Measurements from ENCODE around the gene PTGIS. TPM values are rescaled to one million over a fixed set of nuclear protein-coding genes. Genes with fewer than 3 reads are reported as not detected.

Gene PTGIS
- total and polyA plus RNA-seq, 2 donors (not counting 1 experiment from before 2014, with no cell fraction given), result not detected

- H3K27ac Mint-ChIP-seq, result no peak overlapping the region
- ATAC-seq (ENCODE audit: low read depth) (peak; percentile 66), DNase-seq (peak; percentile 68)
- Histone ChIP-seq H3K79me2 (ENCODE audit: control insufficient read depth, insufficient read depth, low read length) (no peaks in the 10 kb centered on the region), H3K4me1 (ENCODE audit: control insufficient read depth in 2 of 2, insufficient read depth in 2 of 2, low read length in 2 of 2) (peaks cover 0 to 3% of the 10 kb centered on the region in 2 donors), H3K9me3 (ENCODE audit: control extremely low read depth in 1 of 3, control insufficient read depth in 2 of 3, insufficient read depth in 1 of 3, low read length in 2 of 3) (peaks cover 0 to 7% (median 0%) of the 10 kb centered on the region in 3 donors), H2AFZ (ENCODE audit: insufficient read depth, low read depth, low read length, poor library complexity, severe bottlenecking) (no peak overlapping the region), H4K20me1 (ENCODE audit: control insufficient read depth, insufficient read depth, low read length, poor library complexity, severe bottlenecking) (no peaks in the 10 kb centered on the region), H3K36me3 (replicated peaks in 1 of 2; ENCODE audit: control extremely low read depth in 1 of 2, control insufficient read depth in 1 of 2, extremely low read depth in 1 of 2, insufficient read depth in 2 of 2, low read length in 1 of 2) (no peaks in the 10 kb centered on the region), H3K4me2 (replicated peaks; ENCODE audit: low read depth, low read length, poor library complexity, severe bottlenecking) (no peak overlapping the region), H3K4me3 (ENCODE audit: control extremely low read depth in 1 of 5, extremely low read depth in 1 of 5, insufficient read depth in 1 of 5, low read depth in 2 of 5, low read length in 4 of 5) (no peak overlapping the region), H3K9ac (ENCODE audit: low read length) (no peak overlapping the region), H3K27ac (ENCODE audit: low read length in 2 of 2) (no peak overlapping the region), H3K27me3 (replicated peaks in 1 of 4; ENCODE audit: control extremely low read depth in 1 of 4, control insufficient read depth in 3 of 4, insufficient read depth in 4 of 4, low read length in 3 of 4) (peaks cover 0 to 8% (median 2%) of the 10 kb centered on the region in 4 experiments)
- H3K4me3 Mint-ChIP-seq, result no peak overlapping the region
- peaks cover 4% of the 10 kb centered on the region for H3K4me1 Mint-ChIP-seq
- no peaks in the 10 kb centered on the region for H3K9me3 Mint-ChIP-seq (ENCODE audit: insufficient read depth)
- intact Hi-C loops (cut with micrococcal nuclease), result loop anchor here (5.0 kb wide), 1 partner anchor 217 kb away; no protein-coding TSS in a partner anchor
- POLR2A ChIA-PET, result no interaction called here
- H3K27me3 Mint-ChIP-seq, result peaks cover 18% of the 10 kb centered on the region
- CTCF ChIA-PET, result interaction anchor here (0.5 to 1.7 kb wide), 6 partner anchors 7 to 466 kb away, joined by 3 to 13 read pairs (median 3); no protein-coding TSS in a partner anchor
- no peak for TF ChIP-seq EZH2 (IDR thresholded peaks at IDR 0.05; ENCODE audit: borderline replicate concordance, insufficient read depth, low read depth, low read length, poor library complexity, severe bottlenecking)
- TF ChIP-seq, protein P1, sequence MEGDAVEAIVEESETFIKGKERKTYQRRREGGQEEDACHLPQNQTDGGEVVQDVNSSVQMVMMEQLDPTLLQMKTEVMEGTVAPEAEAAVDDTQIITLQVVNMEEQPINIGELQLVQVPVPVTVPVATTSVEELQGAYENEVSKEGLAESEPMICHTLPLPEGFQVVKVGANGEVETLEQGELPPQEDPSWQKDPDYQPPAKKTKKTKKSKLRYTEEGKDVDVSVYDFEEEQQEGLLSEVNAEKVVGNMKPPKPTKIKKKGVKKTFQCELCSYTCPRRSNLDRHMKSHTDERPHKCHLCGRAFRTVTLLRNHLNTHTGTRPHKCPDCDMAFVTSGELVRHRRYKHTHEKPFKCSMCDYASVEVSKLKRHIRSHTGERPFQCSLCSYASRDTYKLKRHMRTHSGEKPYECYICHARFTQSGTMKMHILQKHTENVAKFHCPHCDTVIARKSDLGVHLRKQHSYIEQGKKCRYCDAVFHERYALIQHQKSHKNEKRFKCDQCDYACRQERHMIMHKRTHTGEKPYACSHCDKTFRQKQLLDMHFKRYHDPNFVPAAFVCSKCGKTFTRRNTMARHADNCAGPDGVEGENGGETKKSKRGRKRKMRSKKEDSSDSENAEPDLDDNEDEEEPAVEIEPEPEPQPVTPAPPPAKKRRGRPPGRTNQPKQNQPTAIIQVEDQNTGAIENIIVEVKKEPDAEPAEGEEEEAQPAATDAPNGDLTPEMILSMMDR (IDR thresholded peaks at IDR 0.05), result peak; percentile 88
- WGBS (ENCODE audit: insufficient coverage), result 0% methylated on average over 1 of the region's 3 CpGs
These were observed 33.7 kb downstream of the PTGIS start for GRCh38 chr20:49534255-49534712.

- Mint-ChIP-seq H3K4me1 (peaks cover 4% of the 10 kb centered on the region), H3K27ac (no peak overlapping the region), H3K9me3 (ENCODE audit: insufficient read depth) (no peaks in the 10 kb centered on the region), H3K4me3 (no peak overlapping the region), H3K27me3 (peaks cover 16% of the 10 kb centered on the region)
- H3K79me2 ChIP-seq (ENCODE audit: control insufficient read depth, insufficient read depth, low read length), result no peaks in the 10 kb centered on the region
- ChIA-PET POLR2A (no interaction called here), CTCF (interaction anchor here (1.1 to 1.5 kb wide), 2 partner anchors 9 to 11 kb away, joined by 3 read pairs; no protein-coding TSS in a partner anchor)
- H3K27me3 ChIP-seq (replicated peaks in 1 of 4; ENCODE audit: control extremely low read depth in 1 of 4, control insufficient read depth in 3 of 4, insufficient read depth in 4 of 4, low read length in 3 of 4), result peaks cover 0 to 5% (median 2%) of the 10 kb centered on the region in 4 experiments
- H2AFZ ChIP-seq (ENCODE audit: insufficient read depth, low read depth, low read length, poor library complexity, severe bottlenecking), result no peak overlapping the region
- H3K4me3 ChIP-seq (ENCODE audit: control extremely low read depth in 1 of 5, extremely low read depth in 1 of 5, insufficient read depth in 1 of 5, low read depth in 2 of 5, low read length in 4 of 5), result no peak overlapping the region
- H3K4me2 ChIP-seq (replicated peaks; ENCODE audit: low read depth, low read length, poor library complexity, severe bottlenecking), result no peak overlapping the region
- no peak overlapping the region for H3K27ac ChIP-seq (ENCODE audit: low read length in 2 of 2)
- ATAC-seq (ENCODE audit: low read depth) (no peak), DNase-seq (no peak)
- no peaks in the 10 kb centered on the region for H4K20me1 ChIP-seq (ENCODE audit: control insufficient read depth, insufficient read depth, low read length, poor library complexity, severe bottlenecking)
- 67% methylated on average over 1 of the region's 6 CpGs for WGBS (ENCODE audit: insufficient coverage)
- H3K36me3 ChIP-seq (replicated peaks in 1 of 2; ENCODE audit: control extremely low read depth in 1 of 2, control insufficient read depth in 1 of 2, extremely low read depth in 1 of 2, insufficient read depth in 2 of 2, low read length in 1 of 2), result no peaks in the 10 kb centered on the region
- intact Hi-C loops (cut with micrococcal nuclease), result loop anchor here (5.0 kb wide), 1 partner anchor 215 kb away; no protein-coding TSS in a partner anchor
- TF ChIP-seq EZH2 (IDR thresholded peaks at IDR 0.05; ENCODE audit: borderline replicate concordance, insufficient read depth, low read depth, low read length, poor library complexity, severe bottlenecking), result no peak
- TF ChIP-seq, protein P1 (IDR thresholded peaks at IDR 0.05), result no peak
- peaks cover 0 to 3% of the 10 kb centered on the region in 2 donors for H3K4me1 ChIP-seq (ENCODE audit: control insufficient read depth in 2 of 2, insufficient read depth in 2 of 2, low read length in 2 of 2)
- H3K9me3 ChIP-seq (ENCODE audit: control extremely low read depth in 1 of 3, control insufficient read depth in 2 of 3, insufficient read depth in 1 of 3, low read length in 2 of 3), result no peaks in the 10 kb centered on the region
- H3K9ac ChIP-seq (ENCODE audit: low read length), result no peak overlapping the region
These were observed 35.5 kb downstream of the PTGIS start for GRCh38 chr20:49532285-49532946.
